Epithelial cell of esophagus (primary cell): Measurements from ENCODE around the gene MYO5B.

Experiments
- DNase-seq: peaks from one replicate; pipeline ENCODE4 v3.0.0; 2010; ENCODE audit warnings: low read depth
- H3K4me3 ChIP-seq: 2 replicates; pipeline ENCODE4 v1.5.1; 2011; ENCODE audit warnings: mild to moderate bottlenecking, low read length, control low read depth
- TF ChIP-seq, protein P1 (sequence below): IDR thresholded peaks from 2 replicates; pipeline ENCODE4 v1.5.1; 2011; ENCODE audit warnings: low read depth, mild to moderate bottlenecking, low read length, control low read depth, inconsistent platforms; ENCODE audit not compliant: insufficient read depth; ENCODE audit errors: missing control alignments

MYO5B gene

DNA sequence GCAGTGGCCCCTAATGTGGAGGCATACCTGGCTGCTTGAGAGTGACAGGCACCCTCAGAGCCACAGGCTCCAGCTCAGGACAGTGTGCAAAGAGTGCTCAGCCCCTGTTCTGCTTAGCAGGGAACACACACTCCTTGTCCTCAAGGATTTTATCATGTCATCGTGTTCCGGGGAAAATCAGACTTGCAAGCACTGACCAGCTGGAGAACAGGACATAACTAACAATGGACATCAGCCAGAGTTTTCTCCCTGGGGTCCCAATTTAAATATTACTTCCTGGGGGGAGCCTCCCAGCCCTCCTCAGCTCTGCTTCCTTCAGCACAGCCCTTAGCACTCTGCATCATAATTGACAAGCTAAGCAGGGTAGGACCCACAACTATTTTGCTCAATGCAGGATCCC, 206.2 kb downstream of the MYO5B start:
- DNase-seq: no peak
- no peak overlapping the region for H3K4me3 ChIP-seq
- TF ChIP-seq, protein P1, sequence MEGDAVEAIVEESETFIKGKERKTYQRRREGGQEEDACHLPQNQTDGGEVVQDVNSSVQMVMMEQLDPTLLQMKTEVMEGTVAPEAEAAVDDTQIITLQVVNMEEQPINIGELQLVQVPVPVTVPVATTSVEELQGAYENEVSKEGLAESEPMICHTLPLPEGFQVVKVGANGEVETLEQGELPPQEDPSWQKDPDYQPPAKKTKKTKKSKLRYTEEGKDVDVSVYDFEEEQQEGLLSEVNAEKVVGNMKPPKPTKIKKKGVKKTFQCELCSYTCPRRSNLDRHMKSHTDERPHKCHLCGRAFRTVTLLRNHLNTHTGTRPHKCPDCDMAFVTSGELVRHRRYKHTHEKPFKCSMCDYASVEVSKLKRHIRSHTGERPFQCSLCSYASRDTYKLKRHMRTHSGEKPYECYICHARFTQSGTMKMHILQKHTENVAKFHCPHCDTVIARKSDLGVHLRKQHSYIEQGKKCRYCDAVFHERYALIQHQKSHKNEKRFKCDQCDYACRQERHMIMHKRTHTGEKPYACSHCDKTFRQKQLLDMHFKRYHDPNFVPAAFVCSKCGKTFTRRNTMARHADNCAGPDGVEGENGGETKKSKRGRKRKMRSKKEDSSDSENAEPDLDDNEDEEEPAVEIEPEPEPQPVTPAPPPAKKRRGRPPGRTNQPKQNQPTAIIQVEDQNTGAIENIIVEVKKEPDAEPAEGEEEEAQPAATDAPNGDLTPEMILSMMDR: no peak

DNA sequence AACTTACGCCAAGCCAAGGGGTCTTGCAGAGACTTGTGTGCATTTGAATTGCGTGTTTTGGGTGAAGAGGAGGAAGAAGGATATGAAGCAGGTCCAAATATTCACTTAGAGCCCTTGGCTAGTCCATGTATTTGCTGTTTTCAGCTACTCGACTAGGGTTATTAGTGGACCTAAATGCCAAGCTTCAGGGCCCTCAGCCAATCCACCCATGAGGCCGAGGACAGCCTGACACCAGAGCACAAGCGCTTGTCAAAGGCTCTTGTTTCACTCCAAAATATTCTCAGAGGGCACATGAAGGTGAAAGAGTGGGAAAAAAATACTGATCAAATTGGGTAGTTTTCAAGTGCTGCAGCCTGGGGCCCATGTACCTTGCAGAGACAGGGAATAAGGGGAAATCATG, 206.8 kb downstream of the MYO5B start:
- TF ChIP-seq, protein P1: no peak

DNA sequence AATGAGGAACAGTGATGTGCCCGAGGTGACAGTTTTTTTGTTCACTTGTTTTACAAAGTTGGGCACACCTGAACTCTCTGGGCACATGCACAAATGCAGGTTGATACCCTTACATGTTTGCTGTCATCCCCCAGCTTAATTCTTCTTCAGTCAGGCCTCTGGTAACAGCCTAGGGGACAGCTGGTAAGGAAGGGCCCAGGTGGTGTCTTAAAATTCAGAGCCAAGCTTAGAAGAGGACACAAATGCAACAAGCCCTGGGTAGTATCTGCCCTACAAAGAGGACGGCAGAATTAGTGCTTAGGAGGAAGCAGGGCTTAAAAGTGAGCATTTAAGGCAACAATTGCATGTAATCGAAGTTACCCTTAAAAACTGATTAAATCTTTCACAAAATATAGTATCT, 209.7 kb downstream of the MYO5B start:
- no peak overlapping the region for H3K4me3 ChIP-seq
- DNase-seq: no peak
- TF ChIP-seq, protein P1: no peak

More for the DNA sequence above, 206.8 kb downstream of the MYO5B start:
- no peak overlapping the region for H3K4me3 ChIP-seq
- DNase-seq: no peak

DNA sequence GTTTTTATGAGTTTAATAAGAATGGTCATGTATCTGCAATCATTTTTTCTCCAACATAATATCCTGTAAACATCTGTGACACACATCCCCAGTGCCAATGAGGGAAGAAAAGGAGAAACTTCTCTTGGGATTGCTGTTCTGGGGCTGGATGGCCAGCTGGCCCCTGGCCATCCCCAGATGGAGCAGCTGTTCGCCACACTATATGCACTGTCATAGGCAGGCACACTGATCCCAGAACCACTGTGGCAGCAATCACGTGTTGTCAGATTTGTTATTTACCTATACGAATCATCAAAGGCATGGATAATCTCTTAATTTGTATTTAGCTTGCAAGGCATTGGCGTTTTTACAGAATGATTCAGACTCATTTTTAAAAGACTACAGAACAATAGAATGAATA, 214.1 kb downstream of the MYO5B start:
- peak; percentile 7 for DNase-seq
- TF ChIP-seq, protein P1: no peak
- no peak overlapping the region for H3K4me3 ChIP-seq

DNA sequence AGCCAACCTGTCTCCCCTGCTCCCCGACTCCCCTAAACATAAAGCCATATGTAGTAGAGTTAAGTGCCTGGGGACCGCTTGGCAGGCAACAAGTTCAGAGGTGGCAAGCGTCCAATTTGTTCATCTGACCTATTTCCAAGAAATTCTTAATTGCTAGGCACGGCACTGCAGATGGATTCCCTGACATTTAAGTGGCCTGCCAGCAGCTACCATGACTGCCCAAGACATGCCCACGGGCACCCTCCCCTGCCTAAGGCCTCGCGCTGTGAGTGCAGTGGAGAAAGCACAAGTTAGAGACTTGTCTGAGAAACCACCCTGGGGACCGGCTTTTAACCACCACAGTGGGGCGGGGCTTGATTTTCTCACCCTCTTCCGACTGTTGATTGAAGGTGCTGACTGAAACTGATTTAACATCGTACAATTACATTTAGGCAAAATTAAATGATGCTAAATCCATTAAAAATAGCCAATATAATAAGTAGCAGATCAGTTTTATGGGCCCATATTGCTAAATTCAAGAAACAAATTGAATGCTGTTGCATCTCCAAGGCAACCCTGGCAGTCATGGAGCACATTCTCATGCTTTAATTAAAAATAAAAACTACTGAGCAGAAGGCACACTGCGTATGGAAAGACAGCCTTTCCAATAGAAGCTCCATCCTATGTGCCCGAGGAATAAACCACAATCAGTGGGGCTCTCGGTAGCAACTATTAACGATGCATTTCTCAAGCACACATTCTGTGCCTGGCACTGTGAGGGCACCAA, 218.0 kb downstream of the MYO5B start:
- DNase-seq: no peak
- no peak overlapping the region for H3K4me3 ChIP-seq

DNA sequence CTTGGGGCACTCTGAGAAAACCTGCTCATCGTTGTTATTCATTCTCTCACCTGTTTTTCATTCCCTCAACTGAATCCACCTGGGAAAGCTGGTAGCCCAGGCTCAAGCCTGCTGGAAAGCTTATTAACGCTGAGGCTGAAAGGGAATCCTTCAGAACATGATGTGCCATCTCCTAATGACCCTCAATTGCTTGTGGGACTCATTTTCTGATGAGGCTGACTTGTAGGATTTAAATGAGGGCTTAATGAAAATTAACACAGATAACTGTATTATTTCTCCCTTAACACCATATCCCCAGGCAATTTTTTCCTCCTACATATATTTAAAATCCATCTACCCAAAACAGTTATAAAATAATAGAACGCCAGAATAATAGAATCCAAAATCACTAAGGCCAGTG, 218.9 kb downstream of the MYO5B start:
- DNase-seq: no peak
- TF ChIP-seq, protein P1: no peak

More for the DNA sequence above, 218.0 kb downstream of the MYO5B start:
- TF ChIP-seq, protein P1: no peak

DNA sequence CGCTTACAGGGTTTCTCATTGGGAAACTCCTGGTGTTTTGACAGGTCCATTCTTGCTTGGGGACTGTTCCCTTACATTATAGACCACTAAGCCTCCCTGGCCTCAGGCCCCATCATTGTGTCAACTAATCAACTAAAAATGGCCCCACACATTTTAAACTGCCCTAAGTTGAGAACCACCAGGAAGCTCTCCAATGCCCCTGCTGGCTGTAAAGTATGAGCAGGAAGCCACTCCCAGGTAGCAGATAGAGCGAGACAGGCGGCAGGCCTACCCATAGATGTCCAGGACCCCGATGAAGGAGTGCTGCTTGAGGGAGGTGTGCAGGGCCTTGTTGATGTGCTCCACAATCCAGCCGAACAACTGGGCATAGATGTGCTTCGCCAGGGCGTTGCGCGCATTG, 220.9 kb downstream of the MYO5B start:
- DNase-seq: no peak
- TF ChIP-seq, protein P1: no peak
- no peak overlapping the region for H3K4me3 ChIP-seq

More for the DNA sequence above, 218.9 kb downstream of the MYO5B start:
- H3K4me3 ChIP-seq: no peak overlapping the region
